Left ventricle myocardium inferior (tissue), 1 donor: ENCODE results near the gene INSYN2B. TPM values are rescaled to one million over a fixed set of nuclear protein-coding genes. Genes with fewer than 3 reads are reported as not detected.

Experiments used
- DNase-seq: peaks from one replicate; pipeline ENCODE4 v3.0.0-alpha.2; 2020
- H3K27ac ChIP-seq: fragments of 200-600 bp; replicated peaks from 2 replicates; pipeline ENCODE4 v1.8.0; 2021
- H3K27me3 ChIP-seq: fragments of 200-600 bp; 2 replicates; pipeline ENCODE4 v1.8.0; 2021; ENCODE audit warnings: low read depth
- H3K36me3 ChIP-seq: fragments of 200-600 bp; 2 replicates; pipeline ENCODE4 v1.8.0; 2021
- H3K4me1 ChIP-seq: fragments of 200-600 bp; 2 replicates; pipeline ENCODE4 v1.8.0; 2021
- H3K4me3 ChIP-seq: fragments of 200-600 bp; 2 replicates; pipeline ENCODE4 v1.8.0; 2021; ENCODE audit warnings: mild to moderate bottlenecking, moderate library complexity
- H3K9me3 ChIP-seq: fragments of 200-600 bp; replicated peaks from 2 replicates; pipeline ENCODE4 v1.8.0; 2021
- intact Hi-C: fragments of 100-400 bp; cut with micrococcal nuclease; formaldehyde crosslinking; loops from one replicate; pipeline ENCODE4 v1.11.0; 2022
- total RNA-seq: library from RNA; stranded (reverse); fragmentation: NEBNext Ultra II Directional; extraction: Animal tissue kit (Norgen Biotek cat#: 25700); gene quantifications from one replicate; pipeline ENCODE4 v1.2.1, GENCODE V29; 2021
- TF ChIP-seq, protein P1 (sequence below): fragments of 200-600 bp; IDR thresholded peaks from 2 replicates; pipeline ENCODE4 v1.8.0; 2021; ENCODE audit warnings: antibody characterized with exemption, mild to moderate bottlenecking, borderline replicate concordance
- donor health status: DM: no; HTN: yes; CAD: no; lungs with severe emphysema.

INSYN2B gene
- total RNA-seq, 1 donor from 2014 or later = 0.08 TPM

DNA sequence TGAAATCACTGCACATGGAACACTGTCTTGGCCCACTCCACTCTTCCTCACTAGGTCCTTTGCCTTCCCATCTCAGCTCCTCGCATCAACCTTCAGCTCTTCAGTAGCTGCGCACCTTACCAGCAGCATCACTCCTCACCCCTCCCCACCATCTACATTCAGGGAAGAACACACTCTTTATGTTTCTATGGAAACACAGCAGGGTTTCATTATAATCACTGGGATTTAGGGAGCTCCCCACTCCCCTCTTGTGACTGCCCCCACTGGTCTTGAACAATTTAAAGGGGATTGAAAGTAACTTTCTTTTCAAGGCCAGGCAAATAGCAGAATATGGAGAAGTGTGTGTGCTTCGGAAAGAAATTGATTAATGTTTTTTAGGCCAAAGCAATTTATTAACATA, 111.2 kb downstream of the INSYN2B start:
- intact Hi-C loops = no loop called here
- H3K27ac ChIP-seq = no peak overlapping the region

DNA sequence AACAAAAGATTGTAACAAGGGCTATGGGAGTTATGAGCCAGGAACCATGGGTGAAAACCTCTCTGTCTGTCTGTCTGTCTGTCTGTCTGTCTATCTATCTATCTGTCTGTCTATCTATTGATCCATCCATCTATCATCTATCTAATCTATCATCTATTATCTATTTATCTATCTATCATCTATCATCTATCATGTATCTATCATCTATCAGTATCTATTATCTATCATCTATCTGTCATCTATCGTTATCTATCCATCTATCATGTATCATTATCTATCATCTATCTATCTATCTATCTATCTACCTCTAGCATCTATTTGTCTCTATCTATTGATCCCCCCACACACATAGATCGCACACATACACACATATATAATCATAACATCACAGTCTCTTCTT, 112.9 kb downstream of the INSYN2B start:
- TF ChIP-seq, protein P1, sequence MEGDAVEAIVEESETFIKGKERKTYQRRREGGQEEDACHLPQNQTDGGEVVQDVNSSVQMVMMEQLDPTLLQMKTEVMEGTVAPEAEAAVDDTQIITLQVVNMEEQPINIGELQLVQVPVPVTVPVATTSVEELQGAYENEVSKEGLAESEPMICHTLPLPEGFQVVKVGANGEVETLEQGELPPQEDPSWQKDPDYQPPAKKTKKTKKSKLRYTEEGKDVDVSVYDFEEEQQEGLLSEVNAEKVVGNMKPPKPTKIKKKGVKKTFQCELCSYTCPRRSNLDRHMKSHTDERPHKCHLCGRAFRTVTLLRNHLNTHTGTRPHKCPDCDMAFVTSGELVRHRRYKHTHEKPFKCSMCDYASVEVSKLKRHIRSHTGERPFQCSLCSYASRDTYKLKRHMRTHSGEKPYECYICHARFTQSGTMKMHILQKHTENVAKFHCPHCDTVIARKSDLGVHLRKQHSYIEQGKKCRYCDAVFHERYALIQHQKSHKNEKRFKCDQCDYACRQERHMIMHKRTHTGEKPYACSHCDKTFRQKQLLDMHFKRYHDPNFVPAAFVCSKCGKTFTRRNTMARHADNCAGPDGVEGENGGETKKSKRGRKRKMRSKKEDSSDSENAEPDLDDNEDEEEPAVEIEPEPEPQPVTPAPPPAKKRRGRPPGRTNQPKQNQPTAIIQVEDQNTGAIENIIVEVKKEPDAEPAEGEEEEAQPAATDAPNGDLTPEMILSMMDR = no peak
- Histone ChIP-seq H3K27ac (no peak overlapping the region), H3K27me3 (peaks cover 15% of the 10 kb centered on the region), H3K4me1 (no peaks in the 10 kb centered on the region), H3K36me3 (no peaks in the 10 kb centered on the region), H3K9me3 (no peaks in the 10 kb centered on the region), H3K4me3 (no peak overlapping the region)
- intact Hi-C loops = no loop called here
- DNase-seq = no peak

More for the DNA sequence above, 111.2 kb downstream of the INSYN2B start:
- Histone ChIP-seq H3K4me3 (no peak overlapping the region), H3K4me1 (peaks cover 4% of the 10 kb centered on the region), H3K36me3 (no peaks in the 10 kb centered on the region), H3K27me3 (peaks cover 11% of the 10 kb centered on the region), H3K9me3 (no peaks in the 10 kb centered on the region)
- TF ChIP-seq, protein P1 = no peak
- DNase-seq = no peak

DNA sequence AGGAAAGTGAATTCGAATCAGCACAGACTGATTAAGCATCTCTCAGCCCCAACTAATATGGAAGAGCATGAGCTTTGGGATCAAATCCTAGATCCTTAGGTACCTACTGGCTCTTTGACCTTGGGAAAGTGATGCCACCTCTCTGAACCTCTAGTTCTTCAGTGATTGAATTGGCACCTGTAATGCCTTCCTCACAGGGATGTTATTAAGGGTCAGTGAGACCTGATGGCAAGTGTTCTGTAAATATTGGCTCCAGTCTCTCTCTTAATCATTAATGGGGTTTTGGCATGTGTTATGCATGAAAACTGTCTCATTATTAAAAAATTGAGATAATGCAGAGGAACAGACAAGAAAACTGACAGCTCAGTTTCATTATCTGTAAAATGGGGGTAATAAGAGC, 115.8 kb downstream of the INSYN2B start:
- Histone ChIP-seq H3K27me3 (peaks cover 15% of the 10 kb centered on the region), H3K4me3 (no peak overlapping the region), H3K4me1 (no peaks in the 10 kb centered on the region), H3K9me3 (no peaks in the 10 kb centered on the region), H3K36me3 (no peaks in the 10 kb centered on the region), H3K27ac (no peak overlapping the region)
- TF ChIP-seq, protein P1 = no peak
- no peak for DNase-seq
- intact Hi-C loops = no loop called here

DNA sequence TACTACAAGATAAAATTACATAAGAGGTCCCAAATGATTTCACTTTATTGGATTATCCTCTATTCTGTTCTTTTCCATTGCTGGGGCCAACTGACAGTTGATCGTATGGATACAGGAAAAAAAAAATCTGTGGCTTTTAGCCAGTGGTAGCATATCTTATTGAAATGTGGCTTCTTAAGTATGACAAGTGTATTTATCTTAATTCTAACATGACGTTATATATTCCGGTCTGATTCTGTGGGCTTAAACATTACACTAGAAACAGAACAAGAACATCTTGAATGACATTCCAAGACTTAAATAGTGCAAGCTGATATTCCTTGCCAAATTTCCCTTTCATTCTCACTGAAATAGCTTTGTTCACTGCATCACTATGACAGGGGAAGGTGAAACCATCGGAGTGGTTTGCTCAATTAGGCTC, 117.9 kb downstream of the INSYN2B start:
- Histone ChIP-seq H3K36me3 (no peaks in the 10 kb centered on the region), H3K9me3 (no peaks in the 10 kb centered on the region), H3K27me3 (peaks cover 22% of the 10 kb centered on the region), H3K4me1 (no peaks in the 10 kb centered on the region), H3K27ac (no peak overlapping the region), H3K4me3 (no peak overlapping the region)
- no peak for DNase-seq
- TF ChIP-seq, protein P1 = no peak
- intact Hi-C loops = no loop called here

DNA sequence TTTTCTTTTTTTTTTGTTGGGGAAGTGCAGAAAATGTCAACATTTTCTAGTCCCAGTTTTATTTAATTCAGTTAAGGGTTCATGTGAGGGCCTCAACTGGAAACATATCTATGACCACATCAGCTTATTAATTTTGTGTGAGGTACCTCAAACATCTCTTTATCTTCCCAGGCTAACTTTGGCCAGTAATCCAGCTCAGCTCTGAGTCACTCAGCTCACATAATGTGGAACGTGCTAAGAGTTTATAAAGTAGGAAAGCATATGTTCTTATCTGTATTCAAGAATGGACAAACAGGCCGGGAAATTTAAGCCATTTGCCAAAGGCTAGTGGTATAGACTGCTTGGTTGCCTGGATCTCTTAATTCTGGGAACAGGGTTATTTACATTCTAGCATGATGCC, 118.4 kb downstream of the INSYN2B start:
- no peak overlapping the region for H3K27ac ChIP-seq
- peaks cover 22% of the 10 kb centered on the region for H3K27me3 ChIP-seq
- no peaks in the 10 kb centered on the region for H3K36me3 ChIP-seq
- H3K4me3 ChIP-seq = no peak overlapping the region
- DNase-seq = no peak
- intact Hi-C loops = no loop called here
- TF ChIP-seq, protein P1 = no peak
- H3K9me3 ChIP-seq = no peaks in the 10 kb centered on the region
- no peaks in the 10 kb centered on the region for H3K4me1 ChIP-seq

DNA sequence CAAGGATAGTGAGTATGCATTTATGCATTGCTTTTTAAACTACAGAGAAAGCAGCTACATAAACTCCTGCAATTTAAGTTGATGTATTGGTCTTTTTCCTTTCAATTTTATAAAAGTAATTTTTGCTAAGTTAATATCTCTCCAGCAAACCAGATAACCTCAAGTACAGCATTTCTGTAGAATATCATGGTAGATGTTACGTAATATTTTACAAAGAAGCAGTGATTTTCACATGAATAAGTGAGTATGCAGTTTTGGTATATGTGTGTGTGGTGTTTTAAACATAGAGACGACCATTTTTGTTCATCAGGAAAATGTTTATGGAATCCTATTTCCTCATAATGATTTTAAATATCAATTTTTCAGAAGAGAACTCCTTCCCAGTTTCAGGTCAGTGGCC, 118.9 kb downstream of the INSYN2B start:
- no peaks in the 10 kb centered on the region for H3K9me3 ChIP-seq
- intact Hi-C loops = no loop called here
- TF ChIP-seq, protein P1 = no peak
- H3K4me1 ChIP-seq = no peaks in the 10 kb centered on the region
- H3K27ac ChIP-seq = no peak overlapping the region
- H3K4me3 ChIP-seq = no peak overlapping the region
- peaks cover 22% of the 10 kb centered on the region for H3K27me3 ChIP-seq
- no peaks in the 10 kb centered on the region for H3K36me3 ChIP-seq
- DNase-seq = no peak
